ENCODE data around the gene ARMC2.
A peak's percentile ranks its signal among the peaks of the same experiment; 100 is the strongest.

ARMC2 gene

GRCh38 chr6:108996208-108996607, 148.0 kb downstream of the ARMC2 start:
- no peak for DNase-seq

GRCh38 chr6:108998485-108998884, 150.3 kb downstream of the ARMC2 start:
- no peak for DNase-seq

GRCh38 chr6:108999428-108999827, 151.2 kb downstream of the ARMC2 start:
- no peak for DNase-seq

- DNase-seq: no peak
Observed at GRCh38 chr6:109000289-109000688, 152.1 kb downstream of the ARMC2 start.

GRCh38 chr6:109001291-109001894, 153.2 kb downstream of the ARMC2 start:
- peak; percentile 14 for DNase-seq

GRCh38 chr6:109002051-109002697, 154.0 kb downstream of the ARMC2 start:
- DNase-seq: no peak

GRCh38 chr6:109002882-109003281, 154.7 kb downstream of the ARMC2 start:
- DNase-seq: no peak

GRCh38 chr6:109006818-109007217, 158.6 kb downstream of the ARMC2 start:
- DNase-seq: no peak

- DNase-seq: no peak
Observed at GRCh38 chr6:109007521-109007920, 159.3 kb downstream of the ARMC2 start.

GRCh38 chr6:109008054-109008453, 159.8 kb downstream of the ARMC2 start:
- DNase-seq: no peak

- peak; percentile 7 for DNase-seq
Observed at GRCh38 chr6:109008537-109009235, 160.5 kb downstream of the ARMC2 start.

- peak; percentile 77 for DNase-seq
Observed at GRCh38 chr6:109009236-109009961, 161.2 kb downstream of the ARMC2 start.

- no peak for DNase-seq
Observed at GRCh38 chr6:109009962-109010704, 161.9 kb downstream of the ARMC2 start.

GRCh38 chr6:109010705-109011102, 162.5 kb downstream of the ARMC2 start:
- DNase-seq: no peak

GRCh38 chr6:109013656-109014305, 165.6 kb downstream of the ARMC2 start:
- DNase-seq: no peak

GRCh38 chr6:109014606-109015005, 166.4 kb downstream of the ARMC2 start:
- DNase-seq: no peak

- DNase-seq: no peak
Observed at GRCh38 chr6:109015176-109015575, 167.0 kb downstream of the ARMC2 start.

GRCh38 chr6:109019911-109020310, 171.7 kb downstream of the ARMC2 start:
- DNase-seq: no peak

- no peak for DNase-seq
Observed at GRCh38 chr6:109021870-109022269, 173.6 kb downstream of the ARMC2 start.

GRCh38 chr6:109023356-109023925, 175.2 kb downstream of the ARMC2 start:
- DNase-seq: no peak

Measured in NCI-H1092 treated with DMSO at 0.1 percent for 48 hours (cell line).